Panc1 (cell line): ENCODE measurements around the gene NOL4L.

ENCODE experiments used
- CTCF ChIP-seq: fragments of 450-650 bp; IDR thresholded peaks from 2 replicates; pipeline ENCODE4 v1.5.1; 2017; ENCODE audit warnings: mild to moderate bottlenecking
- POLR2AphosphoS5 ChIP-seq: IDR thresholded peaks from 2 replicates; pipeline ENCODE4 v1.6.1; 2012; ENCODE audit warnings: mild to moderate bottlenecking, low read depth, low read length, moderate library complexity
- TCF7L2 ChIP-seq: IDR thresholded peaks from 2 replicates; pipeline ENCODE4 v1.6.1; 2011; ENCODE audit warnings: mild to moderate bottlenecking, low read depth, low read length, inconsistent platforms

- TF ChIP-seq POLR2AphosphoS5 (no peak; the same call in 1 of the 2 replicates), CTCF (no peak), TCF7L2 (no peak)
Observed at GRCh38 chr20:32438331-32438858, 146.7 kb downstream of the NOL4L start.
